ENCODE data around the gene OR6B3. TPM values are rescaled to one million over a fixed set of nuclear protein-coding genes. Genes with fewer than 3 reads are reported as not detected.
A peak's percentile ranks its signal among the peaks of the same experiment; 100 is the strongest.

Gene OR6B3
- polyA plus RNA-seq, 1 experiment, result not detected

DNA sequence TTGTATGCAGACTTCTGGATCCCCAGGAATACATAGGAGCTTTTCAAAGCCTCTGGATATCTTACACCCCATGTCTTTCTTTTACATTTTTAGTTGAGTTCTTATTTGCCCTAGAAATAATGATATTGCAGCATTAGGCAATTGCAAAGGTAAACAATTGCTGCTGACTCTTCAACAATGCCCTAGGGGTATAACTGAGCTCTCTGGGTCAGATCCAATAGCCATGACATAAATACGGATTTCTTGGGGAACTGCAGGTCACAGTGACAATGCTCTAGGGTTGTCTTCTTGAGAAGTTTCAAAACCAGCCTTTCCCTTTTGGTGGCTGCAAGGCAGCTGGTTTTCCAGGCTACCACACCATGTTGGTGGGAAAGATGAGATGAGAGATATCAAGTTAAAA, 16.5 kb upstream of the OR6B3 start:
- TF ChIP-seq, protein P1, sequence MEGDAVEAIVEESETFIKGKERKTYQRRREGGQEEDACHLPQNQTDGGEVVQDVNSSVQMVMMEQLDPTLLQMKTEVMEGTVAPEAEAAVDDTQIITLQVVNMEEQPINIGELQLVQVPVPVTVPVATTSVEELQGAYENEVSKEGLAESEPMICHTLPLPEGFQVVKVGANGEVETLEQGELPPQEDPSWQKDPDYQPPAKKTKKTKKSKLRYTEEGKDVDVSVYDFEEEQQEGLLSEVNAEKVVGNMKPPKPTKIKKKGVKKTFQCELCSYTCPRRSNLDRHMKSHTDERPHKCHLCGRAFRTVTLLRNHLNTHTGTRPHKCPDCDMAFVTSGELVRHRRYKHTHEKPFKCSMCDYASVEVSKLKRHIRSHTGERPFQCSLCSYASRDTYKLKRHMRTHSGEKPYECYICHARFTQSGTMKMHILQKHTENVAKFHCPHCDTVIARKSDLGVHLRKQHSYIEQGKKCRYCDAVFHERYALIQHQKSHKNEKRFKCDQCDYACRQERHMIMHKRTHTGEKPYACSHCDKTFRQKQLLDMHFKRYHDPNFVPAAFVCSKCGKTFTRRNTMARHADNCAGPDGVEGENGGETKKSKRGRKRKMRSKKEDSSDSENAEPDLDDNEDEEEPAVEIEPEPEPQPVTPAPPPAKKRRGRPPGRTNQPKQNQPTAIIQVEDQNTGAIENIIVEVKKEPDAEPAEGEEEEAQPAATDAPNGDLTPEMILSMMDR (IDR thresholded peaks at IDR 0.05; ENCODE audit: insufficient read depth, low read depth, low read length), result no peak
- ChIA-PET CTCF (interaction anchor here (1.7 kb wide), 1 partner anchor 8 kb away, joined by 6 read pairs; no protein-coding TSS in a partner anchor), POLR2A (no interaction called here)
- no peak for DNase-seq (ENCODE audit: low read depth)
- no peak overlapping the region for H3K4me3 ChIP-seq (ENCODE audit: low read depth, low read length)
- peaks cover 3% of the 10 kb centered on the region for H3K27me3 ChIP-seq (ENCODE audit: control insufficient read depth, insufficient read depth, low read length)
- no peaks in the 10 kb centered on the region for H3K36me3 ChIP-seq (ENCODE audit: control insufficient read depth, insufficient read depth, low read length)

DNA sequence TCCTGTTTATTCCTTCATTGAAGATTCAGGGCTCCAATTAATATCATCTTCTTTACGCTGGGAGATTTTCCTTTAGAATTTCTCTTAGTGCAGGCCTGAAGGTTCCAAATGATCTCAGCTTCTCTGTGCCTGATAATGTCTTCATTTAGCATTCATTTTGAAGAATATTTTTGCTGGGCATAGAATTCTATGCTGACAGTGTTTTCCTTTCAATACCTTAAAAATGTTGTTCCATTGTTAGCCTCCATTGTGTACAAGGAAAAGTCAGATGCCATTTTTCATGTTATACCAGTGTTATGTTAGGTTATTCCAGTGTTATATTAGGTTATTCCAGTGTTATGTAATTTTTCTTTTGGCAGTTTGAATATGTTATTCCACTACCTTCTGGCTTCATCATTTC, 14.9 kb upstream of the OR6B3 start:
- Histone ChIP-seq H3K27me3 (ENCODE audit: control insufficient read depth, insufficient read depth, low read length) (peaks cover 3% of the 10 kb centered on the region), H3K36me3 (ENCODE audit: control insufficient read depth, insufficient read depth, low read length) (no peaks in the 10 kb centered on the region), H3K4me3 (ENCODE audit: low read depth, low read length) (no peak overlapping the region)
- ChIA-PET CTCF (interaction anchor here (5.6 kb wide), 1 partner anchor 75 kb away, joined by 43 read pairs; no protein-coding TSS in a partner anchor), POLR2A (no interaction called here)
- TF ChIP-seq, protein P1 (IDR thresholded peaks at IDR 0.05; ENCODE audit: insufficient read depth, low read depth, low read length), result no peak
- DNase-seq (ENCODE audit: low read depth), result no peak

DNA sequence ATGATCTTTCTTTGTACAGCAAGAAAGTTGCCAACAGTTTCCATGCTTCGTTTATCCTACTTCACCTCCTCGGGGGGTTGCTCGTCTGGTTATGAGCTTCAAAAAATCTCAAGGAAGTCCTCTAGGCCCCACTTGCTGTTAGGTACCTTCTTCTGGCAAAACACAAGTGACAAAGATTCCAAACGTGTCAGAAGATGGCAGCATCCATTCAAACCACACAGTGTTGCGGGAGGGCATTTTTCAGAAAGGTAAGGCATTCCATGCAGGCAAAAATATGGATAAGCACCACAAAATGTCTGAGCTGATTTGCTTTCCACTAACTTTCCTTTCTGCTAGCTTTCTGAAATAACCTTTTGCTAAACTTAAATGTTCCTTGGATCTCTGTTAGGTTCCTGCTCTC, 13.2 kb upstream of the OR6B3 start:
- TF ChIP-seq, protein P1 (IDR thresholded peaks at IDR 0.05; ENCODE audit: insufficient read depth, low read depth, low read length), result no peak
- Histone ChIP-seq H3K36me3 (ENCODE audit: control insufficient read depth, insufficient read depth, low read length) (no peaks in the 10 kb centered on the region), H3K4me3 (ENCODE audit: low read depth, low read length) (no peak overlapping the region), H3K27me3 (ENCODE audit: control insufficient read depth, insufficient read depth, low read length) (peaks cover 3% of the 10 kb centered on the region)
- DNase-seq (ENCODE audit: low read depth), result no peak
- POLR2A ChIA-PET, result no interaction called here
- CTCF ChIA-PET, result interaction anchor here (1.2 to 5.6 kb wide), 3 partner anchors 72 to 85 kb away, joined by 3 to 43 read pairs (median 3); no protein-coding TSS in a partner anchor

DNA sequence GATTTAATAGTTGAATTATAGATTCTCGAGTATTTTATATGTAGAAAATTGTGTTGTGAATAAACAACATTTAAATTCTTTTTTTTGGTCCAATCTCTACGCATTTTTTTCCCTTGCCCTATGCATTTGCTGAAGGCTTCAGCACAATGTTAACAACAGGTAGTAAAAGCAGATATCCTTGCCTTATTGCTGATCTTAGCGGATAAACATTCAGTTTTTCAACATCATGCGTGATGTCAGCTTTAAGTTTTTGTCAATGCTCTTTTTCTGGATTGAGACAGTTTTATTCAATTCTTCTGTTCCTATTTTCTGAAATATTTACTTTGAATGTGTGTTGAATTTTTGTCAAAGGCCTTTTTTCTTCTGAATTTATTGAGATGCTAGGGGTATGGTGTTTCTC, 11.6 kb upstream of the OR6B3 start:
- ChIA-PET POLR2A (no interaction called here), CTCF (interaction anchor here (5.6 kb wide), 1 partner anchor 78 kb away, joined by 43 read pairs; no protein-coding TSS in a partner anchor)
- DNase-seq (ENCODE audit: low read depth), result no peak
- TF ChIP-seq, protein P1 (IDR thresholded peaks at IDR 0.05; ENCODE audit: insufficient read depth, low read depth, low read length), result no peak
- Histone ChIP-seq H3K36me3 (ENCODE audit: control insufficient read depth, insufficient read depth, low read length) (no peaks in the 10 kb centered on the region), H3K4me3 (ENCODE audit: low read depth, low read length) (no peak overlapping the region), H3K27me3 (ENCODE audit: control insufficient read depth, insufficient read depth, low read length) (peaks cover 3% of the 10 kb centered on the region)

DNA sequence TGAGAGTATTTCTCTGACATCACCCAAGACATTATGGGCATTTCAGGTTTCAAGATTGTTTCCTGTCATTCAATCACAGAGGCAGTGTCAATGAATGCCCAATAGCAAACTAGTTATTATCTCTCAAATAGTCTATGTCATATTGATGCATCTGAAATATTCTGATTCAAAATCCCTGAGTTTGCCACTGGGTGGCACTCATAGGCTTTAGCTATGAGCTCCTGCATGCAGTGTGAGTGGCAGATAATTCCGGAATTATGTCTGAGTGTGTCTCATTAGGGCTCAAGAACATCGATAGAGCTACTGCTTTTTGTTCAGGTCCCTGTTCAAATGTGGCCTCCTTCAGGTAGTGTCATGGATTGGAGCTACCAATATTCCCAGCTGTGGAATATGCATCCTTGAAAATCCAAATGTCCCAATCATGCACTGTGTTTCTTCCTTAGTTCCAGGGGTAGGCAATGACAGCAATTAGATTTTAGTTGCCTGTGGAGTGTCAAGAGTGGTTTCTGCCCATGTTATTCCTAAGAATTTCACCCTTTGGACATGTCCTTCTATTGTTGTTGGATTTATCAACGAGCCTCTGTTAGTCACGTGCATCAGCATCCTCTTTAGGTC, 7.8 kb upstream of the OR6B3 start:
- H3K4me3 ChIP-seq (ENCODE audit: low read depth, low read length), result no peak overlapping the region
- H3K36me3 ChIP-seq (ENCODE audit: control insufficient read depth, insufficient read depth, low read length), result no peaks in the 10 kb centered on the region
- CTCF ChIA-PET, result interaction anchor here (0.6 to 5.4 kb wide), 14 partner anchors 9 to 779 kb away, joined by 3 to 175 read pairs (median 4); partner anchors contain the start of genes NDUFA10 and OTOS
- TF ChIP-seq, protein P1 (IDR thresholded peaks at IDR 0.05; ENCODE audit: insufficient read depth, low read depth, low read length), result peak; percentile 64
- DNase-seq (ENCODE audit: low read depth), result peak; percentile 4
- H3K27me3 ChIP-seq (ENCODE audit: control insufficient read depth, insufficient read depth, low read length), result peaks cover 3% of the 10 kb centered on the region
- POLR2A ChIA-PET, result no interaction called here
